Adipose tissue (tissue), 3 donors: ENCODE measurements around the gene ANGPTL4. TPM values are rescaled to one million over a fixed set of nuclear protein-coding genes. Genes with fewer than 3 reads are reported as not detected.
"Not testable (repeated sequence)": the region's sequence is repeated elsewhere in the genome, so short reads cannot be mapped to it uniquely, and the experiment has no call there.

ENCODE experiments used
- H3K27ac ChIP-seq: one replicate; pipeline ENCODE4 v1.5.1; 2013; ENCODE audit warnings: low read depth, low read length
- WGBS, 3 donors: extraction: QIAGEN DNeasy Blood & Tissue Kit; methylation state at CpG; one replicate each; pipeline ENCODE4 v1.1.7; 2013; 5-methylcytosine and 5-hydroxymethylcytosine counted together
- polyA plus RNA-seq, 3 donors: library from polyadenylated mRNA; stranded (reverse); fragments of 200-250 nt; gene quantifications; one replicate each; pipeline ENCODE4 v1.2.3, GENCODE V29; 2013
- donor health status: healthy with polysubstance abuse.
- donor health status: Bipolar disorder and iron deficiency.
- donor health status: healthy.

ANGPTL4 gene
- polyA plus RNA-seq, 3 donors: 43.9 to 297 (median 47.8) TPM

- no peak overlapping the region for H3K27ac ChIP-seq
- 14 to 35% (median 29%) methylated on average over 52 of the region's 52 CpGs for WGBS, 3 donors
Measured at GRCh38 chr19:8332976-8333766, 30.8 kb upstream of the ANGPTL4 start.

GRCh38 chr19:8333767-8334457 is 30.0 kb upstream of the ANGPTL4 start:
- WGBS, 3 donors: 18 to 44% (median 42%) methylated on average over 43 to 48 of the region's 48 CpGs
- no peak overlapping the region for H3K27ac ChIP-seq

DNA sequence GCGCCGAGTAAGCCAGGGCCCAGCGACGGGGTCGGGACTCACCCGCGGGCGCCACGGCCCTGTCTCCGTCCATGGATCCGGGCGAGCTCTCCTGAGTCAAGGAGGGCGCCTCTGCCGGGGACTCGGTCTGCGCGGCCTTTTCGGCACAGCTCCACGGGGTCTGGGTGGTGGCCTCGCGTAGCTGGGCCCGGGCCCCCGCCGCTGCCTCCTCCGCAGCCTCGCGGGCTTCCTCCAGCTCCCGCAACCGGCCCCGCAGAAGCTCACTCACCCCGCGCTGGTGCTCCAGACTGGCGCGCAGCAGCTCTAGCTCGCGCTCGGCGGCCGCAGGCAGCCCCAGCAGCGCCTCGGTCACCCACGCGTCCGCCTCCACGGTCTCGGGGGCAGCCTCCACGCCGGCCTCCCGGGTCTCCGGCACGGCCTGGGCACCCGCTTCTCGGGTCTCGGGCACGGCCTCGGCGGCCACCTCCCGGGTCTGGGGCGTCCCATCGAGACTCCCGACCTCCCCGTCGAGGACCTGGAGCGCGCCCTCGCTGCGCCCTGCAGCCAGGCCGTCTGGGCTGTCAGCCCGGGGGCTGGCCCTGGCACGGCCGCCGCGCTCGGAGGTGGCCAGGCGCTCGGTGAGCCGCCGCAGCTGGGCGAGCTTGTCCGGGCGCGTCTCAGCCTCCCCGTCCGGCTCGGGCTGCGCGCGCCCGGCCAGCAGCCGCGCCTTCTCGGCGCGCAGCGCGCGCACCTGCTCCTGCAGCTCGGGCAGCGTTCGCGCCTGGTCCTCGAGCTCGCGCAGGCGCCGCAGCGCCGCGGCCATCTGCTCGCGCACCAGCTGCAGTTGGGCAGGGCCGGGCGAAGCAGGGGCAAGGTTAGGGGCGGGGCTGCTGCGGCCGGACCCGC is 29.3 kb upstream of the ANGPTL4 start:
- 6 to 26% (median 25%) methylated on average over 64 to 117 of the region's 117 CpGs for WGBS, 3 donors
- H3K27ac ChIP-seq: no peak overlapping the region

- WGBS, 3 donors: 11 to 18% (median 18%) methylated on average over 52 to 79 of the region's 79 CpGs
- no peak overlapping the region for H3K27ac ChIP-seq
Measured at GRCh38 chr19:8335343-8336071, 28.4 kb upstream of the ANGPTL4 start.

DNA sequence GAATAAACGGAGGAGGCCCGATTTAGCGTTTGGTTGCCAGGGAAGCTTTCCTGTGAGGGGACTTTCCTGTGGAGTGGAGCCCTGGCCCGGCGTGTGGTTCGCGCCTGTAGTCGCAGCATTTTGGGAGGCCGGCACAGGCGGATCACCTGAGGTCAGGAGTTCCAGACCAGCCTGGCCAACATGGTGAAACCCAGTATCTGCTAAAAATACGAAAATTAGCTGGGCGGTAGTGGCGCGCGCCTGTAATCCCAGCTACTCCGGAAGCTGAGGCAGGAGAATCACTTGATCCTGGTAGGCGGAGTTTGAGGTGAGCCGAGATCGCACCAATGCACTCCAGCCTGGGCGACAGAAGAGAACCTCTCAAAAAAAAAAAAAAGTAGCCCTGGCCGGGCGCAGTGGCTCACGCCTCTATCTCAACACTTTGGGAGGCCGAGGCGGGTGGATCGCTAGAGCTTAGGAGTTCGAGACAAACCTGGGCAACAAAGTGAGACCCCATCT is 27.8 kb upstream of the ANGPTL4 start:
- WGBS, 3 donors: 24 to 32% (median 29%) methylated on average over 23 to 27 of the region's 27 CpGs
- no peak overlapping the region for H3K27ac ChIP-seq

GRCh38 chr19:8336660-8337059 is 27.3 kb upstream of the ANGPTL4 start:
- WGBS, 3 donors: 46 to 50% (median 47%) methylated on average over 7 to 8 of the region's 8 CpGs
- H3K27ac ChIP-seq: no peak overlapping the region

DNA sequence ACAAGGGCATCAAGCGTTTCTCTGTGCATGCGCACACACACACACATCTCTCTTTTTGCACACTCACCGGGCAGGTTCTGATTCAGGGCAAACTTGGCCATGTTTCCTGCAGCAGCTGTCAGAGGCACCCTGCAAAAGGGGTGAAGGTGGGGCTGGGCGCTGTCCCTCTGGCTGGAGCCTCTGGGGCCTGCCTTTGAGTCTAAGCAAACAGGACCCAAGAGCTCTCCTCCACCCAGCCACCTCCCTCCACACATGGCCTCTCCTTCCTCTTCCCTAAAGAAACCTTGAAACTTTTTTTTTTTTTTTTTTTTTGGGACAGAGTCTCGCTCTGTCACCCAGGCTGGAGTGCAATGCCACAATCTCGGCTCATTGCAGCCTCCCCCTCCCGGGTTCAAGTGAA is 26.2 kb upstream of the ANGPTL4 start:
- H3K27ac ChIP-seq: no peak overlapping the region
- WGBS, 3 donors: 58 to 85% (median 78%) methylated on average over 7 of the region's 7 CpGs

- WGBS, 3 donors: 32 to 82% (median 68%) methylated on average over 4 to 6 of the region's 6 CpGs
- no peak overlapping the region for H3K27ac ChIP-seq
Measured at GRCh38 chr19:8338835-8339234, 25.1 kb upstream of the ANGPTL4 start.

GRCh38 chr19:8340341-8341096 is 23.4 kb upstream of the ANGPTL4 start:
- WGBS, 3 donors: 14 to 30% (median 15%) methylated on average over 15 of the region's 15 CpGs
- H3K27ac ChIP-seq: no peak overlapping the region

GRCh38 chr19:8341504-8341903 is 22.5 kb upstream of the ANGPTL4 start:
- 80 to 97% (median 85%) methylated on average over 4 of the region's 4 CpGs for WGBS, 3 donors
- not testable (repeated sequence) for H3K27ac ChIP-seq

DNA sequence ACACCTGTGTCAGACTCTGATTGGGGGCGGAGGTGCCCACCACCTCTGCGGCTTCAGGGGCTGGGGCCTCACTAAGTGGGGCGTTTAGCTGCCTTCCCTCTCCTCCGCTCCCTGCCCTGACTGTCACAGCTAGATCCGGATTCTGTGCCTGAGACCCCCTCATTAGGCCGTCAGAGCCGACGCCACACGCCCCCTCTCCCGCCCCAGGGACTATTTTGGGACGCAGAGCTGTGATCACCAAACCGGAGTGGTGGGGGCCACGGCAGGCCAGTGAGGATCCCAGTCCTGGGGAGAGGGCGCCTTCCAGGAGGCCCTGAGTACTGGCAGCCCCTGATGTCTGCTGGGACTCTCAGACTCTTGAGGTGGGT is 21.7 kb upstream of the ANGPTL4 start:
- WGBS, 3 donors: 23 to 42% (median 31%) methylated on average over 14 of the region's 14 CpGs
- peak overlapping the region; percentile 32 for H3K27ac ChIP-seq

DNA sequence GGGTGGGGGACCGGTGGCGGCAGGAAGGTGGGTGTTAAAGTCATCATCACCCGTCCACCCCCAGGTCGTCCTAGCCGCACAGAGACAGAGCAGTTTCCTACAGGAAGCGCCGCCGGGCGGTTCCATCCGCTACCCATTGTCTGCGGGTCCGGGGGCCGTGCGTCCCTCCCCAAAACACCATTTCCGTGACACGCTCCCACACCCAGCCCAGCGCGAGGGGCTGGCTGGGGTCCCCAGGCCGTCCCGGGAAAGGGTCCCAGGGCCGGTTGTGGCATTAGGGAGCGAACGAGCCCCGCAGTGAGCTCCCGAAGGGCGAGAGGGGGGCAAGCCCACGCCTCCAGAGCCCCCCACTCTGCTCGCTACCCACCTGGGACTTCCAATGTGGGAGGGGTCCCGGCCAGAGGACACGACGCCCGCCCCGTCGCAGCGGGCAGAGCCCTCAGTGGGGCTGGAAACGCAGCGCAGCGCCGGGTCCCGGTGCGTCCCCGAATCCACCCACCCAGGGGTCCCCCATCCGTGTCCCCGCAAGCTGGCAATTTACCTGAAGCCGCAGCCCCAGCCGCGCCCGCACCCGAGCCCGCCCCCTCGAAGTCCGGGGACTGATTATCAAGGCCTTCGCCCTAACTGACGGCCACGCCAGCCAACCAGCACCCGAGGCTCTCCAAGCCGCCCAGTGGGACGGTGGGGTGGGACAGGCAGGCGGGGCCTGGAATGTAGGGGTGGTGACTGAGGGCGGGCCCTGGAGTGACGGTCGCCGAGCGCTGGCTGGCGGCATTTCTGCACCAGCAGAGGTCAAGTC is 21.1 kb upstream of the ANGPTL4 start, which contains the start of gene KANK3:
TSS of gene KANK3 (minus strand) at position 579 of the 799 bp plus-strand sequence. CDS start 5,434 bp downstream, outside the sequence.
- 3 to 4% (median 3%) methylated on average over 58 to 65 of the region's 65 CpGs for WGBS, 3 donors

DNA sequence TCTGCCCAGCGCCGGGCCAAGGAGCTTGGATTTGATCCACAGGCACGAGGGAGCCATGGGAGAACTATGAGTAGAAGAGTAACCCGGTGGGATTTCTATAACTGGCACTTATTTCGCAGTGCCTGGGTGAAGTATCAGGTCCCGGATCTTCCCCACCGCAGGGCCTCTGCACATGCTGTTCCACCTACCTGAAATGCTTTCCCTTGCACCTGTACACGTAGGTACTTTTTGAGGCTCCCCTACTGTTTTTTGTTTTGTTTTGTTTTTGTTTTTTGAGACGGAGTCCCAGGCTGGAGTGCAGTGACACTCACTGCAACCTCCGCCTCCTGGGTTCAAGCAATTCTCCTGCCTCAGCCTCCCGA is 20.5 kb upstream of the ANGPTL4 start:
- 29 to 38% (median 35%) methylated on average over 11 of the region's 11 CpGs for WGBS, 3 donors
- no peak overlapping the region for H3K27ac ChIP-seq

More for the DNA sequence above, 21.1 kb upstream of the ANGPTL4 start, which contains the start of gene KANK3:
- H3K27ac ChIP-seq: peak within 1 kb of the TSS; percentile 32

DNA sequence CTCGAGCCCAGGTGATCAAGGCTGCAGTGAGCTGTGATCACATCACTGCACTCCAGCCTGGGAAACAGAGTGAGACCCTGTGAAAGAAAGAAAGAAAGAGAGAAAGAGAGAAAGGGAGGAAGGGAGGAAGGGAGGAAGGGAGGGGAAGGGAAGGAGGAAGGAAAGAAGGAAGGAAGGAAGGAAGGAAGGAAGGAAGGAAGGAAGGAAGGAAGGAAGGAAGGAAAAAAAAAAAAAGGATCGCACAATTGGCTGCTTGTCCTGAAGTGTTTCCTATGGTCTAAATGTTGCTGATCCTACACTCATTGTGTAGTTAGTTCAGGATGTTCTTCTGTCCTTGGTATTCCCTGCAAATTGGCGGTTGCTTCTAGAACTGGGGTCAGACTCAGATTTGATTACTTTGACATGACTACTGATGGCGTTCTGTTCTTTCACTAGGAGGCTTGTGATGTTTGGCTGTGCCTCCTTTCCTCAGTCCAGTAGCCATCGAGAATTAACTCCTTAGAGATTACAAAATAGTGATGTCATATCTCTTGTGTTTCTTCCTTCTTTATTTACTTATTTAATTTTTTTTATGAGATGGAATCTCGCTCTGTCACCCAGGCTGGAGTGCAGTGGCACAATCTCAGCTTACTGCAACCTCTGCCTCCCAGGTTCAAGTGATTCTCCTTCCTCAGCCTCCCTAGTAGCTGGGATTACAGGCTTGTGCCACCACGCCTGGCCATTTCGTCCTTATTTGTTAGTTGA is 14.2 kb upstream of the ANGPTL4 start:
- 58 to 76% (median 63%) methylated on average over 8 of the region's 8 CpGs for WGBS, 3 donors
- not testable (repeated sequence) for H3K27ac ChIP-seq

DNA sequence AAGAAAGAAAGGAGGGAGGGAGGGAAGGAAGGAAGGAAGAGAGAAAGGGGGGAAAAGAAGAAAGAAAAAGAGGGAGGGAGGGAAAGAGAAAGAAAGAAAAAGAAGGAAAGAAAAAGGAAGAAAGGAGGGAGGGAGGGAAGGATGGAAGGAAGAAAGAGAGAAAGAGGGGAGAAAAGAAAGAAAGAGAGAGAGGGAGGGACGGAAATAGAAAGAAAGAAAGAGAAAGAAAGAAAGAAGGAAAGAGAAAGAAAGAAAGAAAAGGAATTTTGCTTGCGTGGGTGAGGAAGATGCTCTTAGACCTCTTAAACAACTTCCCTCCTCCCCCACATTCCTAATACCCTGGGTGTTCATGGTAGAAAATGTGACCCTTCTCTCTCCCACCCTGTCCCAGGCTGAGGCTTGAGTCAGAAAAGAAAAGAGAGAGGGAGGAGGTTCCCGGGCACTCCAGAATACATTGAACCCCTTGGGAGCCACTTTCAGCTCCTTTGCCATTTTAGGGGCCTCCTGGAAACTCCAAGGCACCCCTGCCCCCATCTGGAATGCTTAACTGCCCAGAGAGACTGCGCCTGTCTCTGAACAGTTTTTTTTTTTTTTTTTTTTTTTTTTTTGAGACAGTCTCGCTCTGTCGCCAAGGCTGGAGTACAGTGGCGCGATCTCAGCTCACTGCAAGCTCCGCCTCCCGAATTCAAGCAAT is 11.7 kb upstream of the ANGPTL4 start:
- 31 to 43% (median 43%) methylated on average over 10 of the region's 10 CpGs for WGBS, 3 donors
- H3K27ac ChIP-seq: no peak overlapping the region
